ENCODE measurements around the gene ARL14EP. TPM values are rescaled to one million over a fixed set of nuclear protein-coding genes. Genes with fewer than 3 reads are reported as not detected.

The ARL14EP gene
- total RNA-seq, 6 experiments from 2014 or later: 10.3 to 19.3 (median 14.2) TPM

DNA sequence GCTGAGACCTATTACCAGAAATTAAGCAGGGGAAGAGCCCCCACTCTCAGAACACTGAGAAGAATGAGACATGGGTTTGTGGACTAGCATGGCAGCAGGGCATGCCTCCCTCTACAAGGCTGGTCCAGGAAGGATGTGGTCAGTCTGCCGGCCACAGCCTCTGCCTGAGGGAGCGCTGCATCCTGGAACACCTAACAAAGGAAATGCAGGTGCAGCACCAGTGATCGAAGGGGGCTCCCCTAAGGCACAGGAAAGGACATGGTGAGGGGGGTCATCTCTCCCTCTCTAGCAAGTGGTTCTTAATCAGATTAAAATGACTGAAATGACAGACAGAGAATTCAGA, 40.6 kb upstream of the ARL14EP start:
- no peaks in the 10 kb centered on the region for H3K36me3 ChIP-seq
- intact Hi-C loops (cut with DNase I): no loop called here
- no peak overlapping the region for H3K27ac ChIP-seq
- no peaks in the 10 kb centered on the region for H3K27me3 ChIP-seq
- no peaks in the 10 kb centered on the region for H3K9me3 ChIP-seq
- ATAC-seq (peak in 1 of 4 donors; percentile 32), DNase-seq (peak in 1 of 3 donors; percentile 37)
- WGBS (ENCODE audit: insufficient coverage, low coverage, low lambda C conversion rate, missing lambda C conversion rate): 44% methylated on average over 3 of the region's 3 CpGs
- H3K4me3 ChIP-seq: no peak overlapping the region
- no peaks in the 10 kb centered on the region for H3K4me1 ChIP-seq
- TF ChIP-seq POLR2A (IDR thresholded peaks at IDR 0.05): no peak
- TF ChIP-seq, protein P1, sequence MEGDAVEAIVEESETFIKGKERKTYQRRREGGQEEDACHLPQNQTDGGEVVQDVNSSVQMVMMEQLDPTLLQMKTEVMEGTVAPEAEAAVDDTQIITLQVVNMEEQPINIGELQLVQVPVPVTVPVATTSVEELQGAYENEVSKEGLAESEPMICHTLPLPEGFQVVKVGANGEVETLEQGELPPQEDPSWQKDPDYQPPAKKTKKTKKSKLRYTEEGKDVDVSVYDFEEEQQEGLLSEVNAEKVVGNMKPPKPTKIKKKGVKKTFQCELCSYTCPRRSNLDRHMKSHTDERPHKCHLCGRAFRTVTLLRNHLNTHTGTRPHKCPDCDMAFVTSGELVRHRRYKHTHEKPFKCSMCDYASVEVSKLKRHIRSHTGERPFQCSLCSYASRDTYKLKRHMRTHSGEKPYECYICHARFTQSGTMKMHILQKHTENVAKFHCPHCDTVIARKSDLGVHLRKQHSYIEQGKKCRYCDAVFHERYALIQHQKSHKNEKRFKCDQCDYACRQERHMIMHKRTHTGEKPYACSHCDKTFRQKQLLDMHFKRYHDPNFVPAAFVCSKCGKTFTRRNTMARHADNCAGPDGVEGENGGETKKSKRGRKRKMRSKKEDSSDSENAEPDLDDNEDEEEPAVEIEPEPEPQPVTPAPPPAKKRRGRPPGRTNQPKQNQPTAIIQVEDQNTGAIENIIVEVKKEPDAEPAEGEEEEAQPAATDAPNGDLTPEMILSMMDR (IDR thresholded peaks at IDR 0.05): no peak

DNA sequence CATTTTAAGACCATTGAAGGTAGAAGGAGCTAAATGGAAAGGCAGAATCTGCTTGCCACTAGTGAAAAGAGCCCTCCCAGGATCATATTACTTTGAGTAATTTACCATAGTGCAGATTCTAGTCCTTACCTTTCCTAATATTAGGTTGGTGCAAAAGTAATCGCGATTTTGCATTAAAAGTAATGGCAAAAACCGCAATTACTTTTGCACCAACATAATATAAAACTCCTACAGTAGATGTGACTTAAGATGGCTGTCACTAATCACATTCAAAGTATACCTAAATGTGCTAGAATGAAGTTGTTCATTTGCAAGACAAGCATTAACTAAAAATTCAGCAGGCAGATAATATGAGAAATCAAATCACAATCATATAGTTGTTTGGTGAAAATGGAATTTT, 38.1 kb upstream of the ARL14EP start:
- Histone ChIP-seq H3K9me3 (no peaks in the 10 kb centered on the region), H3K27me3 (no peaks in the 10 kb centered on the region), H3K4me3 (no peak overlapping the region), H3K4me1 (no peaks in the 10 kb centered on the region), H3K27ac (no peak overlapping the region), H3K36me3 (no peaks in the 10 kb centered on the region)
- TF ChIP-seq, protein P1 (IDR thresholded peaks at IDR 0.05): no peak
- no peak for TF ChIP-seq POLR2A (IDR thresholded peaks at IDR 0.05)
- ATAC-seq (no peak), DNase-seq (no peak)
- intact Hi-C loops (cut with DNase I): no loop called here
- 86% methylated on average over 3 of the region's 3 CpGs for WGBS (ENCODE audit: insufficient coverage, low coverage, low lambda C conversion rate, missing lambda C conversion rate)

DNA sequence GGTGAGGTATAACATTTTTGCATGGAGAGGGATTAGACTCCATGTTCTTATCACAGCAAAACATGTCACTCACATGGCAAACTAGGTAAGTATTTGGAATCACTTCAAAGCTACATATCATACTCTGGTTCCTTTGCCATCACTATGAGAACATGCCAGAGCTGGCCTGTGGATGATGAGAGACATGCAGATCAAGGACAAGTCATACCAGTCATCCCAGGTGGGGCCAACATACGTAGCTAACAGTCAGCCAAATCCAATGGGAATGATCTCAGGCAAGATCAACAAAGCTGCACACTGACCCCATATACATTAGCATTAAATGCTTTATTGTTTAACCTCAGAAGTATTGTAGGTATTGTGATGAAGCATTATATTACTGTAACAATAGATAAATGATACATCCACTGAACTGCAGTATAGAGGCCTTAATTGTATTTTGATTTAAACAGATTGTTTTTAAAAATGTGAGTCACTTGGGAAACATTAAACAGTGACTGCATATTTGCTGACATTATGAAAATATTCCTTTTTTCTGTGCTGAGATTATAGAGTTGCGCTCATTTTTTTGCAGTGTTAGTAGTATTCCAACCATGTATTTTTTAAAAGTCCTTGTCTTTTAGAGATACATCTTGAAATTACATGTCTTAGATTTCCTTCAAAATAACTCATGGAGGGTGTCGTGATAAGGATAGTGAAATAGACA, 37.3 kb upstream of the ARL14EP start:
- H3K4me1 ChIP-seq: no peaks in the 10 kb centered on the region
- no peaks in the 10 kb centered on the region for H3K36me3 ChIP-seq
- no peak overlapping the region for H3K4me3 ChIP-seq
- TF ChIP-seq POLR2A (IDR thresholded peaks at IDR 0.05): no peak
- TF ChIP-seq, protein P1 (IDR thresholded peaks at IDR 0.05): no peak
- DNase-seq (no peak), ATAC-seq (no peak)
- no peak overlapping the region for H3K27ac ChIP-seq
- no peaks in the 10 kb centered on the region for H3K27me3 ChIP-seq
- intact Hi-C loops (cut with DNase I): no loop called here
- WGBS (ENCODE audit: insufficient coverage, low coverage, low lambda C conversion rate, missing lambda C conversion rate): 60% methylated on average over 3 of the region's 3 CpGs
- H3K9me3 ChIP-seq: no peaks in the 10 kb centered on the region

DNA sequence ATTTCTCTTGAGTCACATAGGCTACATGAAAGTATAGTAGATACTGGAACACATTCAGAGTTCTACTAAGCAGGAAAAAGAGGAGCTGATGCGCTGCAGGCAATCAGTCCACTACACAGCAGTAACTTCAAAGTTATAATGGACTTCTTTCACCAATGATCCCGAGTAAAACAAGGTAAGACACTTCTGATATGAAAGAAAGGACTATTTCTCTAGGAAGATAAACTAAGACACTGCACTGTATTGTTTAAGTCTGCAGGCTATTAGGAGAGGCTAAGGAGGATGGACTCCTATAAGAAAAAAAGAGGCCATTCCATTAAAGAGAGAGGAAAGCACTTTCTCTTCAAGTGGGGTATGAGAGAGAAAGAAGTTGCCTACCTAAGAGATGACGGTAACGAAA, 31.6 kb upstream of the ARL14EP start:
- no peak for ATAC-seq
- H3K27ac ChIP-seq: no peak overlapping the region
- TF ChIP-seq, protein P1 (IDR thresholded peaks at IDR 0.05): no peak
- no peak for TF ChIP-seq POLR2A (IDR thresholded peaks at IDR 0.05)
- H3K4me1 ChIP-seq: no peaks in the 10 kb centered on the region
- H3K36me3 ChIP-seq: no peaks in the 10 kb centered on the region
- intact Hi-C loops (cut with DNase I): no loop called here
- no peak for DNase-seq
- 56% methylated on average over 4 of the region's 4 CpGs for WGBS (ENCODE audit: insufficient coverage, low coverage, low lambda C conversion rate, missing lambda C conversion rate)
- no peak overlapping the region for H3K4me3 ChIP-seq
- no peaks in the 10 kb centered on the region for H3K27me3 ChIP-seq
- H3K9me3 ChIP-seq: no peaks in the 10 kb centered on the region
